ENCODE results near the gene SRSF10.

GRCh38 chr1:23923592-23924499, 56.3 kb downstream of the SRSF10 start:
- TF ChIP-seq CTCF (IDR thresholded peaks at IDR 0.05) (no peak), POLR2A (IDR thresholded peaks at IDR 0.05) (no peak)
